Fibroblast of upper back skin (primary cell): Measurements from ENCODE around the gene DCP1B.
A peak's percentile ranks its signal among the peaks of the same experiment; 100 is the strongest.
"Not testable (repeated sequence)": the region's sequence is repeated elsewhere in the genome, so short reads cannot be mapped to it uniquely, and the experiment has no call there.

Source experiments
- DNase-seq: peaks from one replicate; pipeline ENCODE4 v3.0.0-alpha.2; 2013

The DCP1B gene

DNA sequence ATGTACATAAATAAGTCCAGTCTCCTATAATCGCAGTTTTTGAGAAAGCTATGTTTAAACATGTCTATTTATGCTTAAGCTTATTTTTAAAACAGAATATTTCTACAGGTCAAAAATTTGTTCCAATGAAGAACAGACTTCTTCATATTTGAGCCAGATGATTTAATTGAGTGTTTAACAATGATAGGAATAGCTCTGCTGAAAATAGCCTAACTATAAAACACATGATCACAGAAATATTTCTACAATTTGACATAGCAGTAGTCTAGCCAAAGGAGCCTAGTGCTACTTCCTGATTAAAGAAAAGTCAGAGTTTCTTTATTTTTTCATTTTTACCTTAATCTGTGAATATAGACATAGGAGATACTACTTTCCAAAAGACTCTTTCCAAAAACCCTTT is 29.4 kb downstream of the DCP1B start:
- no peak for DNase-seq

DNA sequence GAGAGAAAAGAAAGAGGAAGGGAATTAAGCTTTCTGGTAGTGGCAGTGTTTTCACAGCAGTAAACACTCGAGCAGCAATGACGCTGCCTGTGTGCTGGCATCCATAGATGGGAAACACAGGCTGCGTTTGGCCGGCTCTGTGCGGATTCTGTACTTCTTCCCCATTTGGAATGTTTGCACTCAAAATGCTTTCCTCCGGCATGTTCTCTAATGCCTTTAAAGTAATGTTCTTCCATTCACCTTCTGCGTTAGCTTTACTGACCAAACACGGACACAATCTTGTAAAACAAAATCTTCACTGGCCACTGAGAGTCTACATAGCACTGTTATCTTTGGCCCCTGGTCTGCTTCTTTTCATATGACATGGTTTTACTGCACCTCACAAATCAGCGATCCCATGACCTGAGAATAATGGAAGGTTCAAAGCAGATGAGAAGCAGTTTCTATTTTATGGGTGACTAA is 31.4 kb downstream of the DCP1B start:
- DNase-seq: no peak

DNA sequence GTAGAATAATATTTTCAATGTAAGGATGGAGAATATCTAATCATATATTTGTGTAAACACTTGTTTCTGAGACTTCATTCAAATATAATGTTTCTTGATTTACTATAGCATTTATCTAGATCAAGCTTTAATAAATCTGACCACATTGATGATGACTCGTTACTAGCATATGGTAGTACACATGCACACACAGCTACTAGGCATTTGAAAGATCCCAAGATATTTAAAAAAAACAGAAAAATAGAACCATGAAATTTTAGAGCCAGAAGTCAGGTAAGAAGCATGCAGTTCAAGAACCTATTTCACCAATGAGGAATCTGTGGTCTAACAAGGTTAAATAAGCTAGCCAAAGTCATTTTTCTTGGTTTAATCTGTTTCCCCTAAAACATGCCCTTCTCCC is 32.0 kb downstream of the DCP1B start:
- DNase-seq: peak; percentile 79

DNA sequence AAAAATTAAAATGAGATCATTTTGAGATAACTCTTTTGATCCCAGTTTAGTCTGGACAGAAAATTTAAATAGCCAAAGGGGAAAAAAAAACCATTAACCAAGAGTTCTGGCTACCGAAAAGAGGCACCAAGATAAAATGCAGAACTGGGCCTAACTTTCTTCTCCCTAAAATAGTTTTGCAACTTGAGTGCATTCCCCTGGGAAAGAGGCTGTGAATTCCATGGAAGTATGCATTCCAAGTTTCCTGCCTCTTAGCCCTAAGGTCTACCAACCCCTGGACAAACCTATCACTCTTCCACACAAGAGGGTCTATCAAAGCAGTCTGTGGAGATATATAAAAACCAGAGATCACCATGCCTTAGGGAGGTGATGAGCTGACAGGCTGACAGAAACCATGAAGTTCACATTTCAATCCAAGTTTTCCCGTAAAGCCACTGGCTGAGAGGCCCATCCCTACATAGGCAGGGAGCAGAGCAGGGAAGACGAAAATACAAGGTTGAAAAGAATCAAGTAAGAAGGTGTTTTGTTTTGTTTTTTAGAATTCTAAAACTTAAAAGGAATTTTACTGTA is 33.8 kb downstream of the DCP1B start:
- DNase-seq: peak; percentile 53

DNA sequence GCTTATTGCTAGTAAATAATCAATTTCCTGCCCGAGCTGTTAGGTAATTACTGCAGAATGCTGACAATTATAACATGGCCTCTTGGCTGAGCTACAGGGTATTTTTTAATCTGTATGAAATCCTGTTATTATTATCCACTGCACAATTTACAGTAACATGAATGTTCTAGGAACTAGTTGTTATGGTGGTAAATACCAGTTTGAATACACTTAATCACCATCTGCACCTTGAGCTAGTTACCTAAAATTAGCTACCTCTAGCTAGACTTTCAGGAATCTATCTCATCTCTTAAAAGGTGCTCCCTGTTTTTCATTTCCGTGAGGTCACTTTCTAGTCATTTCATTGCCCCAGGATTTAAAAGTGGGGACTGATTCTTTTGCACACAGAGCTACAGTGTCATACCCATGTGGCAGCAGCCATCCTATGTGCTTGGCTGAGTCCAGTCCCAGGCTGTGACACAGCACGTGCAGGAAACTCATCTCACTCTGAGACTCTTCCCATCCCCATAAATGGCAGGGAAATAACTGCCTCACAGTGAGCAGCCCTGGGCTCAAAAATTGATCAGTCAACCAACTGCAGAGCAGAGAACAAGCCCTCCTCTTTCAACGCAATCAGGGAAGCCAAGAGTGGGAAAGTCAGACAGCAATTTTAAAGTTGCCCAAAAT is 37.6 kb downstream of the DCP1B start:
- DNase-seq: no peak

DNA sequence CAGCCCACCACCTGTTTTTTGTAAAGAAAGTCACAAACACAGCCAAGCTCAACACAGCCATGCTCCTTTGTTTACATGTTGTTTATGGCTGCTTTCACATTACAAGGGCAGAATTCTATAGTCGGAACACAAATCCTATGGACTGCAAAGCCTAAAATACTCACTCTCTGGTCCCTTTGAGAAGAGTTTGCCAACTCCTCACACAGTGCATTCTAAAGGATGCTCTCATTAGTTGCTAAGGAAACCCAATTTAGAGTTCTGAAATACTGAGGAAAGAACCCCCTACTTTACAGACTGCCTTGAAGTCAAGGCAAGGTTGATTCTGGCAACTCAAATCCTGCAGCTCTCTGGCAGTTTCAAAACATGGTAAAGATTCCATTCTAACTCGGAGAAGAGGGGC is 38.3 kb downstream of the DCP1B start:
- DNase-seq: no peak

DNA sequence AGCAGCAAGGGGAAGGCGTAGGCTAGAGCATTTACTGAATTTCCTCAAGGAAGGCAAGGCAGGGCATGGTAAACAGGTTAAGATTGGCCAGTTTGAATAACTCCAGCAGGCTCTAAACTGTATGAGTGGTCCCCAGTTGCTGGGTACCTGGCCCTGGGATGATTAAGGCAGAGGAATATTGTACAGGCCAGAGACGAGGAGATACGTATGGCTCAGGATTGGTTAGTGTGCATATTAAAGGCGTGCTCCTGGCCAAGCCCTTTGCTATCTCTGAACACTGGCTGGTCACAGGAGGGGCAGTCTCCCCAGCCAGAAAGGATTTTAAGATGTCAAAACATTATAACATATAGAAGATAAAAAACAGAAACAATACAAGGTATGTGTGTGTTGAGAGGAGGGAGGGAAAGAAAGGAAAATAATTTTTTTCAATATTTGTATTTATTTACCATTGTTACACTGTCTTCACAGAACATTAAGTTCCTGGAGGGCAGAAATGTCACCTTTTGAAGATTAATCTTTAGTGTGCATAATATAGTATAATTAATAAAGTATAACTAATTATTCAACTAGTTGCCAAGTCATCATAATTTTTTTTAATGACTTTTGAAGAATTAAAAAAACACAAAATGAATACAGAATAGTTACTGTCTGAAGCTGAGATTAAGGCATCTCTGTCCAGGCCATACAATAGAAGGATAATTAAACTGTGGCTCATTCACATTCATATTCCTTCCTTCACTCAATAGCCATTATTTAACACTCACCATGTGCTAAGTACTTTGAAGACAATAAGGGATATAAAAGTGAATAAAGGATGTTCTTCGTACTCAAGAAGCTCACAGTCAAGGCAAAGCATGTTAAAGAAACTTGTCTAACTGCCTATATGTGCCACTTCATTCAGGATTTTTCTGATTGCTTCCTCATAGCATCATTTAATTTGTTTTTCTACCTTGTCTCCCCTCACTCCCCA is 41.9 kb downstream of the DCP1B start:
- DNase-seq: no peak

DNA sequence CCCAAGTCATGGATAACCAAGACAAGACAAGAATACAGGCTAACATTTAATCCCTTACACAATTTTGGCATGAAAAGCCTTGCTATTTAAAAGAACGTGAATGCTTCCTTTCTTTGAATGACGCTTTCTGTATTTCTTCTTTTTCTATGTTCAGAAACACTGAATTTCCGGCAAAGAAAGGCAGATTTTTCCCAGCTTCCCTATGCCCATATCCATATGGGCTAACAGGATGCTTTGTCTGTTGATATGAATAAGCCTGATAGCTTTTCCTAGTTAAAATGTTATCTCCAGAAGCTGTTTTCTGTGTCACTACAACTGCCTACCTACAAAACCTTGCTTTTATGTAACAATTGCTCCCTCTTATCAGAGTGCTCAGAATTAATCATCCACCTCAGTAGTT is 47.5 kb downstream of the DCP1B start:
- no peak for DNase-seq

DNA sequence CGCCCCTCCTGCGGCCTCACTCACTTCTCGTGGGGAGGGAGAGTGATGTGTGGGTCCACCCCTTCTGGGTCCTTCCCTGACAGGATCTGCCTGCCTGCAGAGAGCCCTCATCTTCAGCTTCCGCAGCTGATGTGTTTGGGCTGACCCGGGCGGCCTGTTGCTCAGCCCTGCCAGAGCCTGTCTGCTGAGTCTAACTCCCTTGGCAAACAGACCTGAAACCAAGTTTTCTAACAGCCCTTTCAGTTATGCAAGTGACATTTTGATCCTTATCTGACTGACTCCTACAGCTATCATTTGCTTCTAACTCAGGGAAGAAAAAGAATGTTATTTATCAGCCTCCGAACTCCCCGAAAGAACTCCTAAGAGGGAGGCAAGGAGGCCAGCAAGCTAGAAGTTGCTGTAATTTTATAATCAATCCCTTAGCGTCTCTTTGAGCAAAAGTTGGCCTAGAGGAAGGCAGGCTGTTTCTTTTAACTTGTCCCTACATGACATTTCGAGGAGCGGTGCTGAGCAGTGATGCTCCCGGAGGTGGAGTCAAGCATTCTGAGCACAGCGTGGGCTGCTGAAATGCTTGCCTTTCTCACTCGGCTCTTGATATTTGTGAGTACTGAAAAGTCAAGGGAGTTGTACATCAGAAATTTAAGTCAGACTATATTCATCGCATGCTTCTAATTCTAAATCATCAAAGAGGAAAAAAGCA is 54.3 kb downstream of the DCP1B start:
- no peak for DNase-seq

DNA sequence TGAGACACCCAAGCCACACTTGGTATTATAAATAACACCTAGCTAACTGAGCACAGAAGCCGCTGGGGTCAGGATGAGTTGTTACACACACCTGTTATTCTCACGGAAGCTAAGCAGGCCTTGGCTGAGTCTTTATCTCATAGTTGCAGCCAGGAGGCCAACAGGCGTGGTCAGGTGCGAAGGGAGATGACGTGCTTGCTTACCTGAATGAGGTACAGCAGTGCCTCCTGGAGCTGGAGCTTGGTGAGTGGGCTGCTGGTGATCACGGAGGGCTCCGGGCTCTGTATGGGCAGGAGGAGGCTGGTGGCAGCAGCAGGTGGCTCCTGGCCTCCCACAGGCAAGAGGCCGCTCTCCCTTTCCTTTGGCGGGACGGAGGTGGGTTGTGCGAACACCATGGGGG is 55.4 kb downstream of the DCP1B start:
- no peak for DNase-seq

DNA sequence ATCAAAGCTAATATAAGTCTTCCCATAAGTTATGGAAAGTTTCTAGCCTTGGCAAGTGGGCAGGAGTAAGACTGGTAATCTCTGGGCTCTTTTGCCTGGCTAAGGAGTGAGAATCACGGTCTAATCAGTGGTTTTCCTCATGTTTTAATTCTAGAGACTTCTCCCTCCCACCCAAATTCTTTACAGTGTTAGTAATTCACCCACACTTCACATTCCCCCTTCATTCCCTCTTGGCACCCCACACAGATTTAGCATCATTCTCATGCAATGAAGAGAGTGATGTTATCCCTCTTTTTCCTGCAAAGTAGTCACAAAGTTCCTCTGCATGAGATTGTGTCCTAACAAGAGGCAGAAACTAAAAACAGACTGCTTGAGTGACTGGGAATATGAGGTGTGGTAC is 57.2 kb downstream of the DCP1B start:
- DNase-seq: peak; percentile 49

DNA sequence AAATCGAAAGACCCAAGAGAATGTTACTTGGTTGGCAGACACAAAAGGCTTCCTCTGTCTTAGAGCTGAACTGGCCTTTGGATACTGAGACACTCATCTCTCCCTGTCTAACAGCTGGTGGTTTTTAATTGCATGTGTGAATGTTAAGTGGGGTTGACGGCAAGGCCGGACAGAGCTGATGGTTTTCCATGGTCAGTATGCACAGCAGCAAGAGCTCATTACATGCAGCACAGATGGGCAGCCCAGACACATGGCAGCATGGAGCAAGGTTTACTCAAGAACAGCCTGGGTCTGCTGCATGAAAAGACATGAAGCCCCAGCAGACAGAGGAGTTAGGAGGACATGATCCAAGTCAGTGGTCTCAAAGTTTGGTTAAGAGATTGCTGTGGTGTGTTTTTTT is 58.0 kb downstream of the DCP1B start:
- no peak for DNase-seq

DNA sequence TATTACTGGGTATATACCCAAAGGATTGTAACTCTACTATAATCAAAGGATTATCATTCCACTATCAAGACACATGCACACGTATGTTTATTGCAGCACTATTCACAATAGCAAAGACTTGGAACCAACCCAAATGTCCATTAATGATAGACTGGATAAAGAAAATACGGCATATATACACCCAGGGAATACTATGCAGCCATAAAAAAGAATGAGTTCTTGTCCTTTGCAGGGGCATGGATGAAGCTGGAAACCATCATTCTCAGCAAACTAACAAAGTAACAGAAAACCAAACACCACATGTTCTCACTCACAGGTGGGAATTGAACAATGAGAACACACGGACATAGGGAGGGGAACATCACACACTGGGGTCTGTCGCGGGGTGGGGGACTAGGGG is 58.8 kb downstream of the DCP1B start:
- DNase-seq: not testable (repeated sequence)

DNA sequence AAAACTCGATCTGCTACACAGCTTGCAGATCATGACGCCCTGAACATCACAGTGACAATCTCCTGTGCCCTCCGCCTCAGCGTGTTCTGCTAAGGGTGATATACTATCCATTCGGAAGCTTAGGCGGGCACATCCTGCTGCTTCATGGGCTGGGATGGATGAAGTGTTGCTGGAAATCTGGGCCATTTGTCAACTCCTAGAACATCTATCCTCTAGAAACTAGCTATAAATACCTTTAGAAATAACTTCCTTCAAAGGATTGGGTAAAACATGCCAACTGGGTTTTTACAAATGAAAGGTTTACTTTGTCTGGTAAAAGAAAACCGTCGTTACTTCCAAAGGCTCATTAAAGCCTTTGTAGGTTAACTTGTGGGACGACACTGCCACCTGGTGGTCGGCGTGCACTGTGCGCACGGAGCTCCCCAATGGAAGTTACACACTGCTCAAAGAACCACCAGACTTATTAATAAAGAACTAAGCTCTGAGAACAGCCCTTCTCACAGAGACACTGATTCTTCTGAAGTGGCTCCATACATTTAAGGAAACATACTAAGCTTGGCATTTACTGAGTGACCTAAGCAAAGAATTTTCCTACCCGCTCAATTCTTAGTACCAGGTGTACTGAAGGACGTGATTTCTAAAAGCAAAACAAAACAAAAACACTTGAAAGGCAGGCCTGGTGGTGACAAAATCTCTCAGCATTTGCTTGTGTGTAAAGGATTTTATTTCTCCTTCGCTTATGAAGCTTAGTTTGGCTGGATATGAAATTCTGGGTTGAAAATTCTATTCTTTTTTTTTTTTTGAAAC is 64.3 kb downstream of the DCP1B start:
- peak; percentile 69 for DNase-seq

DNA sequence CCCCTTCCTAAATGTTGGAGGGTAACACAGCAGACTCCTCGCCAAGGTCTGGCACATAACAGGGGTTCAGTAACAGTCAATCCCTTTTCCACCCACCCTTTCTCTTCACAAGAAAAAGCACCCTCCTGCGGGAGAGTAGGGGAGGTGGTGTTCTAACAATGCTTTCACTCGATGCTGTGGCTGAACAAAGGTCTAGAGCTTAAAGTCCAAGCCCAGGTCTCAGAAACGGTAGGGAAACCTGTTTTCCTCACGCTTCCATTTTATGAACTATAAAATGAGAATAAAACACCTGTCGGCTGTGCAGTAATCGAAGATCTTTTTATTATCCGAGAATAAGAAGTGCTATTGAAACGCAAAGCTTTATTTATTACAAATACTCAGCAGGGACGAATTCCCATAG is 64.9 kb downstream of the DCP1B start:
- DNase-seq: no peak

DNA sequence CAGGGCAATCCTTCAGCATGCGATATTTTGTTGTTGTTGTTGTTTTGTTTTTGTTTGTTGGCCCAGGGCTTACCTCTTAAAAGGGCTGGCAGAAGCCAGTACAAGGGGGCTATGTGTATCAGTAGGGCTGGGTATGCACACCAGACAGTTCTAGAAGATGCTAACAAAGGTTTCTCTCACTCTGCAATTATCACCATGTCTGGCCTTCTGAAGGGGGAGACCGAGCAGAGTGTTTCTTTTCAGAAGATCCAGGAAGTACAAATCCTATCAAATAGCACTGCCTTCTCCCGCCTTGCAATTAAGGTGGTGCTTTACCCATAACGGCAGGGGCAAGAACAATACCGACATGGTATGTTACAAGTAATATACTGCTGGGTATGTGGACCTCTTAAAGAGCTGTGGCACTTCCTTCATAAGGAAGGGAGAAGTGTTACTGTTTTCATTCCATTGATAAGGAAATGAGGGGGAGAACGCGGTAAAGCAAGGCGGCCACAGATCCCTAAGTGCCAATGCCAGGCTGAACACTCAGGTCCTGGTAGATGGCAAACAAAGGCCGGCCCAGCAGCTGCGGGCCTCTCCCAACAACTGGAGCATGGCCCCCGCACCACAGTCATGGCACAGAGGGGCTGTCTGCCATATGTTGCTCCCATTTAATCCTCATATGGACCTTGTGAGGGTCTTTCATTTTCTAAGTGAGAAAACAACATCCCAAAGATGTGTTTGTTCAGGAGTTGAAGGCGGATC is 66.6 kb downstream of the DCP1B start:
- DNase-seq: no peak

DNA sequence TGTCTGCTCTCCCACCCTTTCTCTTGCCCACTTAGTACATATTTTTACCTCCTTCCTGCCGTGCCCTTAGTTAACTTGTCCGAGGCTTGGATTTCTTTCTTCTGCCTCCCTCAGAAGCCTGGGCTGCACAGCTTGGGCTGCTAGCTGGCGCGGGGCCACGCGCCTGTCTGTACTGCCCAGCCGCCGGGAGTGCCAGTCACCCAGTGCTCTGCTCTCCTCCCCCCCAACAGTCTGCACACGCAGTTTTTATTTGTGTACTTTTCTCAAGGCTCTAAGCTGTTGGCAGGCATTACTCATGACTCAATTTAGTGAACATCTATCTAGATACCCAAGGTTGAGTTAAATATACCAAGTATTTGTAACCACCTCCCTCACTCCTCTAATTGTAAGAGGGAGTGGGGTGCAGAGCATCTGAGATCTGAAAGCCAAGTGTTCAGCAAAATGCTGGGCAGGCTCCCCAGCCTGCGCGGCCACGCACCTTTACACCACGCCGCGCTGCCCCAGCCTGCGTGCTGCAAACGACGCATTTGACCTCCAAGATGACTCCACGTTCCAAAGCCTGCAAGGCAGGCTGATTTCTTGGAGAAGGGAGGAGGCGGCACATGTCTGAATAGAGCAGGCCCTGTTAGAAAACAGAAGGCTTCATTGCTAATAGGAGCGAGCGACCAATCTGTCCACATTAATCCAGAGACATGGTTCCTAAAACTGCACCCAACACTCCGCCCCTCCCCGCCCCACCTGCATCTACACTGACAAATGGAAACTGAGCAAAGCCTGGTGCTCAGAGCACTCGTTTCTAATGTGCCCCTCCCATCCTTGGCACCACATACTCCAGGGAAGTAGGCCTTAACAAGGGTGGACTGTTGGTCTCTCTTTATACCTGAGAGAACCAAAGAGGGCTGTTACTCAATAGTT is 67.6 kb downstream of the DCP1B start:
- DNase-seq: peak; percentile 33

DNA sequence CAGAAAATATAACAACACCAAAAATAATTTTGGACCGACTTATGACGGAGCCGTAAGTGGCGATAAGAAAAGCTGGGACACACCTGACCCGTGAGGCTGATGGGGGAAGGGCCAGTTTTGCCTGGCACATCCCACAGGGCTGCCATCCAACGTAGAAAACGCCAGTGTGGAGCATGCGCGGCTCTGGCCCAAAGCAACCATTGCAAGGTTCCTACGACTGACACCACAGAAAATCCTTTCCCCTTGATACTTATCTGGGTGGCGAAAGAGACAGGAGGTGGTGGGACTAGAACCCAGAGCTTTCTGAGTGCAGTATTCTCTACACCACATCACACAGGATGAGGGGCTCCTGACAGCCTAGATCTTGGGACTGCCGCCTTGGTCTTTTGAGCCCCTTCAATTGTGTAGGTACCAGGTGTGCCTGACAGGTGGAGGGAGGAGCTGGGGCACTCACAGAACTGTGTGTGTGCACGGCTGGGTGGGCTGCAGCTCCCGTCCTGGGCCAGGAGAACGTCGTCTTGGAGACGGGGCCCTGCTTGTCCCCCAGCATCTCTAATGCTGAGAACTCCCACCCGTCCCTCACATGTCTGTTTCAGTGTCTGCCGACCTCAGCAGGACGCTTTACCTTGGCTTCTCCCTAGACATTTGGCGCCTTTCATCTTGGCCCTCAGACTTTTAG is 68.4 kb downstream of the DCP1B start:
- no peak for DNase-seq

DNA sequence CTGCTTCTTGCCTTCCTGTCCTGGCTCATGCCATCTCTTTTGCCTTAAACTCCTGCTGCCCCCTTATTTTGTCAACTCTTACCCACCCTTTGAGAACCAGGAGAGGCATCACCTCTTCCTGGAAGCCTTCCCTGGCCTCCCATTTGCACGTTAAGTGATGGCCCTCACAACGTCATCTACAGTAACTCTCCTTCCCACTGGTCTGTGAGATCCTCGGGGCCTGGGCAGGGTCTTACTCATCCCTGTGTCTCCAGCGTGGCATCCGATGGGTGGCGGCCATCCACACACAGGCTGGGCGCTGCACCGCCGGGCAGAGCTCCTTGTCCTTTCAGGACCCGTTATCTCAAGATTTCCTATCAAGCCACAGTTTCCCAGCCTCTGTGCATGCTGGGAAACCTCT is 69.0 kb downstream of the DCP1B start:
- DNase-seq: no peak

DNA sequence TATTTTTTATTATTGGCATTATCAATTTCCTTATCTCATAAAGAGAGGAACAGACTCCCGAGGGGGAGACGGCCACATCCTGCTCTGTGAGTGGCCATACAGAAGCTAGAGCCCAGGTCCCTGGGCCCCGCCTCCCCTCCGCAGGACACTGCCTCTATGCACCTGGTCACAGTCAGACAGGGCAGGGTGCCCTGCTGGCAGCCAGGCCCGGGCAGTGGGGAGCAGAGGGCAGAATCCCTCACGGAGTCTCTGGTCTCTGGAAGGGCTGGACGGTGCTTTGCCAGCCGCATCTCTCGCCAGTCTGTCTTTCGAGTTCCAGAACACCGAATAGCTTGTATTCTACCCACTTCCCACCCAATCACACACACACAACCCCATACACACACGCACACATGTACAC is 69.4 kb downstream of the DCP1B start:
- no peak for DNase-seq
